Gastroesophageal sphincter (tissue), 4 donors: ENCODE results near the gene GPR132. TPM values are rescaled to one million over a fixed set of nuclear protein-coding genes. Genes with fewer than 3 reads are reported as not detected.

Experiments used
- ATAC-seq: fragments of 150-250 bp; one replicate; pipeline ENCODE4 v1.9.1; 2016; ENCODE audit warnings: mild to moderate bottlenecking, moderate library complexity
- H3K27ac ChIP-seq, 4 donors: fragments of 200-600 bp; sonication (generic) in 3 of 4; 1 replicate in 3 of 4; 2 replicates in 1 of 4; pipeline ENCODE4 v1.5.1; 2016 to 2019
- H3K27me3 ChIP-seq: fragments of 200-600 bp; sonication (generic); one replicate; pipeline ENCODE4 v1.5.1; 2019
- H3K36me3 ChIP-seq, 2 donors: fragments of 200-600 bp; sonication (generic); one replicate each; pipeline ENCODE4 v1.5.1; 2019; ENCODE audit warnings: control low read depth in 1 of 2
- H3K4me1 ChIP-seq, 3 donors: fragments of 200-600 bp; sonication (generic); 1 replicate in 2 of 3; 2 replicates in 1 of 3; pipeline ENCODE4 v1.5.1; 2016 to 2019; ENCODE audit warnings: control low read depth in 2 of 3
- H3K4me3 ChIP-seq, 2 donors: fragments of 200-600 bp; sonication (generic); one replicate each; pipeline ENCODE4 v1.5.1; 2019; ENCODE audit warnings: mild to moderate bottlenecking in 1 of 2, moderate library complexity in 1 of 2
- H3K9me3 ChIP-seq, 3 donors: fragments of 200-600 bp; sonication (generic); one replicate each; pipeline ENCODE4 v1.5.1; 2017 to 2019; ENCODE audit warnings: control low read depth in 2 of 3
- EP300 ChIP-seq: sonication (generic); formaldehyde crosslinking; IDR thresholded peaks from one replicate; pipeline ENCODE4 v1.6.1; 2017; ENCODE audit warnings: antibody characterized with exemption, mild to moderate bottlenecking
- POLR2A ChIP-seq, 2 donors: fragments of 450-650 bp; IDR thresholded peaks; one replicate each; pipeline ENCODE4 v1.6.1; 2017; ENCODE audit warnings: antibody characterized with exemption in 2 of 2, mild to moderate bottlenecking in 2 of 2, moderate library complexity in 1 of 2
- POLR2AphosphoS5 ChIP-seq: sonication (generic); formaldehyde crosslinking; IDR thresholded peaks from one replicate; pipeline ENCODE4 v1.6.1; 2017; ENCODE audit warnings: antibody characterized with exemption
- WGBS, 2 donors: methylation state at CpG; one replicate each; pipeline ENCODE4 v1.1.5; 2018; ENCODE audit warnings: low coverage in 1 of 2; 5-methylcytosine and 5-hydroxymethylcytosine counted together
- total RNA-seq, 4 donors: library from RNA; depleted of rRNA; stranded (reverse); fragments of >200 nt; gene quantifications; one replicate each; pipeline ENCODE4 v1.1.0, GENCODE V29; 2016
- TF ChIP-seq, protein P1 (sequence below), 4 experiments: fragments of 200-600 bp in 2 of 4; fragments of 450-650 bp in 2 of 4; sonication (generic) in 1 of 4; IDR thresholded peaks; one replicate each; pipeline ENCODE4 v1.5.1; 2017 to 2019; ENCODE audit warnings: antibody characterized with exemption in 4 of 4, mild to moderate bottlenecking in 2 of 4, moderate library complexity in 2 of 4

The GPR132 gene
- total RNA-seq, 4 donors from 2014 or later, result 1.0 to 3.2 (median 2.1) TPM

DNA sequence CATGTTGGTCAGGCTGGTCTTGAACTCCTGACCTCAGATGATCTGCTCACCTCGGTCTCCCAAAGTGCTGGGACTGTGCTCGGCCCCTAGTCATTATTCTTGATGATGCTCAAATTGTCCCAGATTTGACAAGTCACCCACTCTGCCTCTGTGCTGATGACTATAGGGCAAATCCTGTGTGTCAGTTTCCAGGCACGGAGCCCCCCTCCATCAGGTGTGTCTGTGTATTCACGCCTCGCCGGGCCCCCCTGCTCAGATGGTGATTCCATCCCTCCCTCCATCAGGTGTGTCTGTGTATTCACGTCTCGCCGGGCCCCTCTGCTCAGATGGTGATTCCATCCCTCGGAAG is 4.3 kb upstream of the GPR132 start:
- H3K36me3 ChIP-seq, result no peaks in the 10 kb centered on the region
- WGBS, 2 donors, result 80 to 82% methylated on average over 2 of the region's 10 CpGs
- H3K27ac ChIP-seq, result no peak overlapping the region
- H3K27me3 ChIP-seq, result peaks cover 87% of the 10 kb centered on the region
- ATAC-seq, result no peak
- TF ChIP-seq POLR2AphosphoS5 (no peak), POLR2A (IDR thresholded peaks at IDR 0.05) (no peak), EP300 (no peak)
- TF ChIP-seq, protein P1, sequence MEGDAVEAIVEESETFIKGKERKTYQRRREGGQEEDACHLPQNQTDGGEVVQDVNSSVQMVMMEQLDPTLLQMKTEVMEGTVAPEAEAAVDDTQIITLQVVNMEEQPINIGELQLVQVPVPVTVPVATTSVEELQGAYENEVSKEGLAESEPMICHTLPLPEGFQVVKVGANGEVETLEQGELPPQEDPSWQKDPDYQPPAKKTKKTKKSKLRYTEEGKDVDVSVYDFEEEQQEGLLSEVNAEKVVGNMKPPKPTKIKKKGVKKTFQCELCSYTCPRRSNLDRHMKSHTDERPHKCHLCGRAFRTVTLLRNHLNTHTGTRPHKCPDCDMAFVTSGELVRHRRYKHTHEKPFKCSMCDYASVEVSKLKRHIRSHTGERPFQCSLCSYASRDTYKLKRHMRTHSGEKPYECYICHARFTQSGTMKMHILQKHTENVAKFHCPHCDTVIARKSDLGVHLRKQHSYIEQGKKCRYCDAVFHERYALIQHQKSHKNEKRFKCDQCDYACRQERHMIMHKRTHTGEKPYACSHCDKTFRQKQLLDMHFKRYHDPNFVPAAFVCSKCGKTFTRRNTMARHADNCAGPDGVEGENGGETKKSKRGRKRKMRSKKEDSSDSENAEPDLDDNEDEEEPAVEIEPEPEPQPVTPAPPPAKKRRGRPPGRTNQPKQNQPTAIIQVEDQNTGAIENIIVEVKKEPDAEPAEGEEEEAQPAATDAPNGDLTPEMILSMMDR (IDR thresholded peaks at IDR 0.05), result no peak
- H3K4me1 ChIP-seq, result peaks cover 0 to 4% (median 0%) of the 10 kb centered on the region in 3 donors
- H3K9me3 ChIP-seq, result no peaks in the 10 kb centered on the region
- H3K4me3 ChIP-seq, result no peak overlapping the region

DNA sequence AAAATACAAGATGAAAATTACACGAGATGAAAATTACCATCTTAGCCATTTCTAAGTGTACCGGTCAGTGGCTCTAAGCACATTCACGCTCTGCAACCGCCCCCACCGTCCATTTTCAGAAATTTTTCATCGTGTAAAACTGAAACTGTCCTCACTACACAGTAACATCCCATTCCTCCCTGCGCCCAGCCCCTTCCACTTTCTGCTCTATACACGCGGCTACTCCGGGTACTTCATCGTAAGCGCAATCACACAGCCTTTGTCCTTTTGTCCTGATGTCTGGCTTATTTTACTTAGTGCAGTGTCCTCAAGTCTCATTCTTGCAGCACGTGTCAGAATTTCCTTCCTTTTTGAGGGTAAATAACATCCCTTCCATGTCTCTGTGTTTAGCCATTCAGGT is 3.6 kb upstream of the GPR132 start:
- no peaks in the 10 kb centered on the region for H3K36me3 ChIP-seq
- no peak overlapping the region for H3K4me3 ChIP-seq
- no peaks in the 10 kb centered on the region for H3K9me3 ChIP-seq
- WGBS, 2 donors, result 71 to 75% methylated on average over 13 of the region's 13 CpGs
- H3K27ac ChIP-seq, result no peak overlapping the region
- TF ChIP-seq POLR2A (IDR thresholded peaks at IDR 0.05), result no peak
- TF ChIP-seq POLR2AphosphoS5, result no peak
- TF ChIP-seq, protein P1 (IDR thresholded peaks at IDR 0.05), result no peak
- TF ChIP-seq EP300, result no peak
- H3K27me3 ChIP-seq, result peaks cover 80% of the 10 kb centered on the region
- H3K4me1 ChIP-seq, result no peaks in the 10 kb centered on the region
- ATAC-seq, result no peak

DNA sequence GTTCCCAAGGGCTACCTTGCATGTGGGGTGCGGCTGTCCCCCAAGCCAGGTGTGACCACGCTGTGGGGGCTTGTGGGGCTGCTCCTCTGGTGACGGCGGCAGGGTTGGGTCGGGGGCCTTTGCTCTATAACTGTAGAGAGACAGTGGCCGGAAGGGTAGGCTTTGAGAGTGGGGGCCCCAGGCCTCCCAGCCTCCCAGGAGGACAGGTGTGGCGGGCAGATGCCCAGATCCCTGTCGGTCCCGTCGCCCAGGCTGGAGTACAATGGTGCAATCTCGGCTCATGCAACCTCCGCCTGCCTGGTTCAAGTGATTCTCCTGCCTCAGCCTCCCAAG is 2.7 kb upstream of the GPR132 start:
- WGBS, 2 donors, result 85% methylated on average over 5 of the region's 12 CpGs; no CpG with 5 or more reads in 1 of the 2 donors
- Histone ChIP-seq H3K27me3 (peaks cover 71% of the 10 kb centered on the region), H3K4me1 (no peaks in the 10 kb centered on the region), H3K27ac (no peak overlapping the region), H3K36me3 (no peaks in the 10 kb centered on the region), H3K9me3 (no peaks in the 10 kb centered on the region), H3K4me3 (no peak overlapping the region)
- ATAC-seq, result no peak
- TF ChIP-seq EP300, result no peak

DNA sequence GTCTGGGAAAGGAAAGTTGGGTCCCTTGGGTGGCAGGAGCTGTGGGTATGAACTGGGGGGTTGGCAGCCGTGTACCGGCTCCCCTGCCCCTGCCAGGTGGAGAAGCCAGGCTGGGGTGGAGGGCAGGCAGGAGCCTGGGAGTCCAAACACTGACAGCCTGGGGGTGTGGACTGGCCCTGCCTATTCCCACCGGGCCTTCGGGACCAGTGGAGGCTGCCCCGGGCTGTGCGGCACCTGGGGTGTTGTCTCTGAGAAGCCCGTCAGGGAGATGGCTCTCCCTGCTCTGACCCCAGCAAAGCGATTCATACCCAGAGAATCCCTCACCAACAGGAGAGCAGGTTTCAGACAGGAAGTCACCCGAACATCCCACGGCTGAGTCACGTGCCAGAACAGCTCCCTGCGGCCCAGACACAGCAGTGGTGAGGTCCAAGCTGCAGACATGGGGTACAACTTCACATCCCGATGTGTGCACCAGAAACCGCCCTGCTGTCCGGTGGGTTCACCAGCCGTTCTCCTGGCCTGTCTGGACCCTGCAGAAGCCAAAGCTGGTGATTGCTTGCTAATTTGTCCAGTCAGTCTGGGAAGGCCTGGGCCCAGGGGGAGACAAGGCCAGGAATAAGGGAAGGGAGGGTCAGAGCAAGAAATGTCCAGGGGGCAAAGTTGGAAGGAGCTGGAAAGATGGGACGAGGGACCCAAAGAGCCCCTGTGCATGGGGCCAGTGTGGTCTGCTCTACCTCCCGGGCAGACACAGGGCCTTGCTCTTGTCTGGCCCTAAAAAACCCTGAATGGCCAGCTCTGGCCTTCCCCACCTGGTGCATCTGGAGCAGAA is 2.1 kb upstream of the GPR132 start:
- Histone ChIP-seq H3K27ac (no peak overlapping the region), H3K27me3 (peaks cover 65% of the 10 kb centered on the region), H3K9me3 (no peaks in the 10 kb centered on the region), H3K4me1 (no peaks in the 10 kb centered on the region), H3K36me3 (no peaks in the 10 kb centered on the region), H3K4me3 (no peak overlapping the region)
- 67 to 90% methylated on average over 2 of the region's 18 CpGs for WGBS, 2 donors
- no peak for ATAC-seq
- TF ChIP-seq POLR2AphosphoS5 (no peak), POLR2A (IDR thresholded peaks at IDR 0.05) (no peak)
- TF ChIP-seq, protein P1 (IDR thresholded peaks at IDR 0.05), result no peak

DNA sequence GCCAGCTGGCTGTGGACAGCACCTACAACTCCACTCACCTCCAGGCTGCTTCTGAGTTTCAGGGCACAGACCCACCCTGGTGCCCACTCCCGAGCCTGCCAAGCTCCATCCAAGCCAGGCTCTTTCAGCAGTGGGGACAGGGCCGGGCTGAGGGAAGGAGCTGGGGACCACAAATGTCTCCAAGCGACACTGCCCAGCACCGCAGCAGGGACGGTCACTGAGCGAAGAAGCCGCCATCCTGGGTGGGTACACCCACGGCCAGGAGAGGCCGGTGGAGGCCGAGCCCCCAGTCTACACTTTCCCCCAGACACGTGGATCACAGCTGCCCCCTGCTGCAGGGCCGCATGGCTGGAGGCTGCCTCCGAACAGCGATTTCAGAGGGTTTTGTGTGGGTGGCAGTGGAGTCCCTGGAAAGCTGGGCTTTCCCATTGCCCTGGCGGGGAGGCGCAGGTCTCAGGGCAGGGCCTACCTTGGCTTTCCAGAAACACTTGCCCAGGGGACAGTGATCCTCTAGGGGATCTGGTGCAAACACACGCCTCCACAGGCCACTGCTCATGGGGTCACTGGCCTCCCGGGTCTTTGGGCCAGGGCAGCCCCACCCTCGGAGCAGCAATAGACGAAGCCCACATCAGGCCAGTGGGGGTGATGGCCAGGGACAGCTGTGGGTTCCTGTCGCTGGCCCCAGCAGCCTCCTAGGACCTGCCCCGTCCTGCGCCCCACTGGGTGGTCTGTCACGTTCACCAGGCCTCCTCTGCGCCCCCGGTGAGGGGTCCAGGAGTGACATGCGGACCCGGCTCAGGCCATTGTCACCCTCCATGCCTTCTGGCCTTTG is 1.2 kb upstream of the GPR132 start:
- WGBS, 2 donors, result 75 to 97% methylated on average over 6 to 10 of the region's 28 CpGs
- Histone ChIP-seq H3K27ac (peak overlapping the region in 3 of 4 donors; percentile 1 to 56 (median 7)), H3K9me3 (no peaks in the 10 kb centered on the region), H3K4me3 (no peak overlapping the region), H3K36me3 (no peaks in the 10 kb centered on the region), H3K4me1 (peaks cover 0 to 8% (median 2%) of the 10 kb centered on the region in 3 donors), H3K27me3 (peaks cover 56% of the 10 kb centered on the region)
- no peak for TF ChIP-seq EP300
- no peak for TF ChIP-seq POLR2AphosphoS5
- TF ChIP-seq, protein P1 (IDR thresholded peaks at IDR 0.05), result no peak
- no peak for TF ChIP-seq POLR2A (IDR thresholded peaks at IDR 0.05)
- no peak for ATAC-seq
